ENCODE measurements around the gene ZNF593OS.

- no peak for TF ChIP-seq CTCF (IDR thresholded peaks at IDR 0.05)
- TF ChIP-seq POLR2A (IDR thresholded peaks at IDR 0.05) = no peak
Measured at GRCh38 chr1:26212726-26213125, 41.1 kb upstream of the ZNF593OS start.
